Astrocyte of the hippocampus (primary cell): ENCODE results near the gene OR6B3.
A peak's percentile ranks its signal among the peaks of the same experiment; 100 is the strongest.

Experiments used
- DNase-seq: peaks from one replicate; pipeline ENCODE4 v3.0.0; 2011; ENCODE audit warnings: low read depth, low spot score

OR6B3 gene

DNA sequence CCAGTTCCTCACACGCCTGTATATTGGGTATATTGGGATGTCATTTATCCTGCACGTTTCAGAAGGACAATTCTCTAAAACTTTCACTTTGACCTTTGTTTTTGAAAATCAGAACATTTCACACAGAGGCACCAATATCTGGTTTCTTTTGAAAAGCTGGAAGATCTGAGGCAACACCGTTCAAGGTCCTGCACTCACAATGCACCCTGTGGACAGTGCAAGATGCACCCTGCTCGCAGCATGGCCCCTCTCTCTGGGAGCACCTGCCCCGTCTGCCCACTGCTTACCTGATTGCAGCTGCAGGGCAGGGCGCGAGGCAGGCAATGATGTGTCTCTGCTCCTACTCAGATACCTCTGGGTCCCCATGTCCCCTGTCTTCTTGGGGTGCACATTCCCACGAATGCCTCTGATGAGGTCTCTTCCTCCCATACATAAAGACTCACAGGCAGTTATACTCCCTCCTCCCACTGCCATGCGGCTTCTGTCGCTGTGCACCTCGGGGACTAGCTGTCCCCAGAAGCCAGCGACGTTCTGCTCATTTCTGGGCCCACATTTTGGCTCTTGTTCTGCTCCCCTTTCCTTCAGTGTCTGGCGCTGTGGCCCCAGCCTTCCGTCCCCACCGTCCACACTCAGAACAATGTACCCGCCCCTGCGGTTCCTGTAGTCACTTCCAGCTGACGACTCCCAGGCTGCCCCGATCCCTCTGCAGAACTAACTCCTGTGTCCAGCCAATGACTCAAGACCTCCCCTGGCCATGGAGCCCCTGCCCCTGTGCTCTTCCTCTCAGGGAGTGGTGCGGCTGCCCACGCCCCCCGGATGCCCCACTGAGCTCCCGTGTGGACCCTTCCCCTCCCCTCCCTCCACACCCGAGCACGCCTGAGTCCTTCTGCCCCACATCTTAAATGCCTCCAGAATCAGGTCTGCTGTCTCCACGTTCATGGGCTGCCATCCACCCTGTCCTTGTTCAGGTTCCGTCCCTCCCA is at the start of gene OR6B3:
TSS of gene OR6B3 (minus strand) at position 349 of the 983 bp plus-strand sequence.
- no peak for DNase-seq

DNA sequence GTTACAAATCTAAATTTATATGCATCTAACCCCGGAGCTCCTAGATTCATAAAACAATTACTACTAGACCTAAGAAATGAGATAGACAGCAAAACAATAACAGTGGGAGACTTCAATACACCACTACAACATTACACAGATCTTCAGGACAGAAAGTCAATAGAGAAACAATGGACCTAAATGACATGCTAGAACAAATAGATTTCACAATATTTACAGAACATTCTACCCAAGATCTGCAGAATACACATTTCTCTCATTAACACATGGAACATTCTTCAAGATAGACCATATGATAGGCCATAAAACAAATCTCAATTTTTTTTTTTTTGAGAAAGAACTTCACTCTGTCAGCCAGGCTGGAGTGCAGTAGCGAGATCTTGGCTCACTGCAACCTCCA is 45.0 kb upstream of the OR6B3 start:
- DNase-seq: no peak

DNA sequence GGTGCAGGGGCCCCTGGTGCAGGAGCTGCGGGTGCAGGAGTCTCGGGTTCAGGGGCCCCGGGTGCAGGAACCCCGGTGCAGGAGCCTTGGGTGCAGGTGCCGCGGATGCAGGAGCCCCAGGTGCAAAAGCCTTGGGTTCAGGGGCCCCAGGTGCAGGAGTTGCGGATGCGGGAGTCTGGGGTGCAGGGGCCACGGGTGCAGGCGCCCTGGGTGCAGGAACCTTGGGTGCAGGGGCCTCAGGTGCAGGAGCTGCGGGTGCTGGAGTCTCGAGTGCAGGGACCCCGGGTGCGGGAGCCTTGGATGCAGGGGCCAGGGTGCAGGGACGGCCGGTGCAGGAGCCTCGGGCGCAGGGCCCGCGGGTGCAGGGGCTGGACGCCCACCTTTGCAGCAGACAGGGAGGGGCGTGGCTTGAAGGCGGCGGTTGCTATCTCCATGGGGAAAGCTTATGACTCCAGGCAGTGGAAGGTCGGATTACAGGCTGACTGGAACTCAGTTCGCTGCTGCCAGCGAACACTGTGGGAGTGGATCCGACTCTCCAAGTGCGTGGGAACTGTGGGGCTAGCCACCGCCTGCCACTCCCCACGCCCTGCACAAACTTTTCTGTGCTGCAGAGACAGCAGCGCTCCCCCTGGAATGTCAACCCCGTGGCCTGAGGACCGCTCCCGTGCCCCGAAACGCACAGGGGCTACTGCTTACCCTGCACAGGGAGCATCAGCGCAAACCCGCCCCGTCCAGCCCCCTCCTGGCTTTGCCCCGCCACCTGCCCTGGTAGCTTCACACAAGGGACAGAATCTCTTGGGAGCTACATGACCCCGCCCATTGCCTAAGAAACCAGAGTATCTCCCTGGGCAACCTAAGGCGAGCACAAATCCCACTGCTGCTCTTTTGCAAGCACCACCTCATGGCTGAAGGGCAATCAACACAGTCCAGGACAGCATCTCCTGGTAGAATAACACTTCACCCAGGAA is 42.5 kb upstream of the OR6B3 start:
- peak; percentile 5 for DNase-seq

DNA sequence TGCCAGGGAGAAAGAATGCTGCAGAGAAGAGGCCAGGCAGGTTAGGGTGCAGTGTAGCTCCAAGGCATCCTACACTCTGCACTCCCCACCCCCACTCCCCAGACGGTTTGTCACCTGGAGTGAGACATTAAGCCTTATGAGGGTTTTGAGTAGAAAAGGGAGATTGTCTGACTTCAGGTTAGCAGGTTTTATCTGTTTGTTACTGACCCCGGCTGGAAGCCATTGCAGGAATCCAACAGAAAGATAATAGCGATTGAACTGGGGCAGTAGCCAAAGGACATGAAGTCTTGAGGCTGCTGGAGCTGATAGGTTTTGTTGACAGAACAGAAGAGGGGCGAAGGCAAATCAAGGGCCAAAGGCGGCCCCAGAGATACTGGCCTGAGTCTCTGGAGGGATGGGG is 36.0 kb upstream of the OR6B3 start:
- DNase-seq: no peak

DNA sequence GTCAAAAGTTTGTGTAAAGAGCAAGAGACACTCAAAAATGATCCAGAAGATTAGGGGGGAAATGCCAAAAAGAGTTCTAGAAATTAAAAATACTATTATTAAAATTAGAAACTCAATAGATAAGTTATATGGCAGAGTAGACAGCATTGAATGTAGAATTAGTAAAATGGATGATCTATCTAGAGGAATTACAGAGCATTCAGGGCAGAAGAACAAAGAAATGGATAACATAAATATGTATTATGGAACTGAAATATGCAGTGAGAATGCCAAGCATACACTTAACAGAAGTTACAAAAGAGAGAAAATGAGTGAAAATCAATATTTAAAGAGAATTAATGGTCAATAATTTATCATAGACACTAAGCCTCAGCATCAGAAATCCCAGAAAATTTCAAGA is 33.2 kb upstream of the OR6B3 start:
- DNase-seq: no peak

DNA sequence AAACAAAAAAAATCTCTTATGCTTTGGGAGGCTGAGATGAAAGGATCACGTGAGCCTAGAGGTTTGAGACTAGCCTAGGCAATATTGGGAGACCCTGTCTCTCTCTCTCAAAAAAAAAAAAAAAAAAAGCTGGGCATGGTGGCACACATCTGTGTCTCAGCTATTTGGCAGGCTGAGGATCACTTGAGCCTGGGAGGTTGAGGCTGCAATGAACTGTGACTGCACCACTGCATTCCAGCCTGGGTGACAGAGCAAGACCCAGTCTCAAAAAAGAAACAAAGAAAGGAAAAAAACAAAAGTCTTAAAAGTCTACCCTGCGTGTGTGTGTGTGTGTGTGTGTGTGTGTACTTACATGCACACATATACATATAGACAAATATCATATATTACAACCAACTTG is 25.3 kb upstream of the OR6B3 start:
- no peak for DNase-seq

DNA sequence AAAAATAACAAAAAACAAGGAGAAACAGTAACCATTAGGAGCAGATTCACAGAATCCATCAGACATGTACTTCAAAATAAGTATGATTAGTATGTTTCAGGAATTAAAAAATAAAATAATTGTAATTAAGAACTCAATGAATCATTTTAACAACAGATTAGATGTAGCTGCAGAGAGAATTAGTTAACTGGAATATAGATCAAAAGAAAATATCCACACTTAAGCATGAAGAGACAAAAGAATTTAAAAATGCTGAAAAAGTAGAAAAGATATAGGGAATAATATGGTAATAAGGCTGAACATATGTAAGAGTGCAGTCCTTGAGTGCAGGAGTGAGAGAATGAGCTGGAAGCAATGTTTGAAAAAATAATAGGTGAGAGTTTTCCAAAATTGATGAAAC is 24.1 kb upstream of the OR6B3 start:
- no peak for DNase-seq

DNA sequence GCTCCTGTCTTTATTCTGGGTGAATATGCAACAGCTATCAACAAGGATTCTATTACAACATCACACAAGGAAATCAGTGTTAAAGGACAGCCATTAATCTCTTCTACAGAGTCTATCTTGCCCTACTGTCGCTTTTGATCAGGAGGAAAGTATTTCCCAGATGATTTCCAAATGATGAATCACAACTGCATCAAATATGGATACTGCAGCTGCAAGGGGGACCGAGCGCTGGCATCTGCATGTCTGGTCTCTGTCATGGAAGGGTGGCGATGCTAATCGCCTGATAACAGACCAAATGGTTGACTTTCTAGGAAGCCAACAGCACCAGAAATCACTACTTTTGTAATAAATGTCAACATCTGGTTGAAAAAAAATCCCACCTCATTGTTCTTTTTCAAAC is 21.2 kb upstream of the OR6B3 start:
- no peak for DNase-seq

DNA sequence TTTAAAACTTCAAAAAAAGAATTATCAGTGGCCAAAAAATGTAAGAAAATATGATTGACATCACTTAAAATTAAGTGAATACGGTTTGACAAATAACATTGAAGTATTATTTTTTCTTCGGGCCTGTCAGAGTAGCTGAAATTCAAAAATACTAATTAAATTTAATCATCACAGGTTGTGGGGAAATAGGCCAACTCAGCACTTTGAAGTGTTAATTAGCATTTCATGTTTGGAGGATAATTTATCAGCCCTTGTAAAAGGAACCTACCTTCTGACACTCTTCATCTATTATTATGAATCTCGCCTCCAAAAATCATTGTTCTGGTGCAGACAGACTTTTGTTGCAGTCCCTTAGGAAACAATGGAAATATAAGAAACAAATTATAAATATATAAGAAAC is 17.6 kb upstream of the OR6B3 start:
- no peak for DNase-seq

DNA sequence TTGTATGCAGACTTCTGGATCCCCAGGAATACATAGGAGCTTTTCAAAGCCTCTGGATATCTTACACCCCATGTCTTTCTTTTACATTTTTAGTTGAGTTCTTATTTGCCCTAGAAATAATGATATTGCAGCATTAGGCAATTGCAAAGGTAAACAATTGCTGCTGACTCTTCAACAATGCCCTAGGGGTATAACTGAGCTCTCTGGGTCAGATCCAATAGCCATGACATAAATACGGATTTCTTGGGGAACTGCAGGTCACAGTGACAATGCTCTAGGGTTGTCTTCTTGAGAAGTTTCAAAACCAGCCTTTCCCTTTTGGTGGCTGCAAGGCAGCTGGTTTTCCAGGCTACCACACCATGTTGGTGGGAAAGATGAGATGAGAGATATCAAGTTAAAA is 16.5 kb upstream of the OR6B3 start:
- no peak for DNase-seq

DNA sequence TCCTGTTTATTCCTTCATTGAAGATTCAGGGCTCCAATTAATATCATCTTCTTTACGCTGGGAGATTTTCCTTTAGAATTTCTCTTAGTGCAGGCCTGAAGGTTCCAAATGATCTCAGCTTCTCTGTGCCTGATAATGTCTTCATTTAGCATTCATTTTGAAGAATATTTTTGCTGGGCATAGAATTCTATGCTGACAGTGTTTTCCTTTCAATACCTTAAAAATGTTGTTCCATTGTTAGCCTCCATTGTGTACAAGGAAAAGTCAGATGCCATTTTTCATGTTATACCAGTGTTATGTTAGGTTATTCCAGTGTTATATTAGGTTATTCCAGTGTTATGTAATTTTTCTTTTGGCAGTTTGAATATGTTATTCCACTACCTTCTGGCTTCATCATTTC is 14.9 kb upstream of the OR6B3 start:
- DNase-seq: no peak

DNA sequence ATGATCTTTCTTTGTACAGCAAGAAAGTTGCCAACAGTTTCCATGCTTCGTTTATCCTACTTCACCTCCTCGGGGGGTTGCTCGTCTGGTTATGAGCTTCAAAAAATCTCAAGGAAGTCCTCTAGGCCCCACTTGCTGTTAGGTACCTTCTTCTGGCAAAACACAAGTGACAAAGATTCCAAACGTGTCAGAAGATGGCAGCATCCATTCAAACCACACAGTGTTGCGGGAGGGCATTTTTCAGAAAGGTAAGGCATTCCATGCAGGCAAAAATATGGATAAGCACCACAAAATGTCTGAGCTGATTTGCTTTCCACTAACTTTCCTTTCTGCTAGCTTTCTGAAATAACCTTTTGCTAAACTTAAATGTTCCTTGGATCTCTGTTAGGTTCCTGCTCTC is 13.2 kb upstream of the OR6B3 start:
- no peak for DNase-seq

DNA sequence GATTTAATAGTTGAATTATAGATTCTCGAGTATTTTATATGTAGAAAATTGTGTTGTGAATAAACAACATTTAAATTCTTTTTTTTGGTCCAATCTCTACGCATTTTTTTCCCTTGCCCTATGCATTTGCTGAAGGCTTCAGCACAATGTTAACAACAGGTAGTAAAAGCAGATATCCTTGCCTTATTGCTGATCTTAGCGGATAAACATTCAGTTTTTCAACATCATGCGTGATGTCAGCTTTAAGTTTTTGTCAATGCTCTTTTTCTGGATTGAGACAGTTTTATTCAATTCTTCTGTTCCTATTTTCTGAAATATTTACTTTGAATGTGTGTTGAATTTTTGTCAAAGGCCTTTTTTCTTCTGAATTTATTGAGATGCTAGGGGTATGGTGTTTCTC is 11.6 kb upstream of the OR6B3 start:
- DNase-seq: no peak

DNA sequence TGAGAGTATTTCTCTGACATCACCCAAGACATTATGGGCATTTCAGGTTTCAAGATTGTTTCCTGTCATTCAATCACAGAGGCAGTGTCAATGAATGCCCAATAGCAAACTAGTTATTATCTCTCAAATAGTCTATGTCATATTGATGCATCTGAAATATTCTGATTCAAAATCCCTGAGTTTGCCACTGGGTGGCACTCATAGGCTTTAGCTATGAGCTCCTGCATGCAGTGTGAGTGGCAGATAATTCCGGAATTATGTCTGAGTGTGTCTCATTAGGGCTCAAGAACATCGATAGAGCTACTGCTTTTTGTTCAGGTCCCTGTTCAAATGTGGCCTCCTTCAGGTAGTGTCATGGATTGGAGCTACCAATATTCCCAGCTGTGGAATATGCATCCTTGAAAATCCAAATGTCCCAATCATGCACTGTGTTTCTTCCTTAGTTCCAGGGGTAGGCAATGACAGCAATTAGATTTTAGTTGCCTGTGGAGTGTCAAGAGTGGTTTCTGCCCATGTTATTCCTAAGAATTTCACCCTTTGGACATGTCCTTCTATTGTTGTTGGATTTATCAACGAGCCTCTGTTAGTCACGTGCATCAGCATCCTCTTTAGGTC is 7.8 kb upstream of the OR6B3 start:
- DNase-seq: peak; percentile 67

DNA sequence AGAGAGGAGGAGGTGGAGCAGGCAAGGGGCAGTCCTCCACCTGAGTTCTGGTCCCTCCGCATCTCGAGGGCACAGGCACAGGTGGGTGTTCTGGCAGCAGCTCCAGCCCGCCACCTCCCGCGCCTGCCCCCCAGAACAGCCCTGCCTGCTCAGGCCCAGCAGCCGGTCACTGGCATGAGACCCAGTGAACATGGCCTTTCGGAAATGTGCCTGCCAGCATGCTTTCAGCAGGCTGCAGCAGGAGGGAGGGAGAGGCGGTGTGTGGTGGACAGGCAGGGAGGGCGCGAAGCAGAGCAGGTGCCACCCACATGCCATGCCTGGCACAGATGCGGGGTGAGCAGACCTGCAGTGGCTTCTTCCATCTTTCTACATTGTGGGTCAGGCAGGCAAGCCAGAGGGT is 3.4 kb upstream of the OR6B3 start:
- DNase-seq: no peak

DNA sequence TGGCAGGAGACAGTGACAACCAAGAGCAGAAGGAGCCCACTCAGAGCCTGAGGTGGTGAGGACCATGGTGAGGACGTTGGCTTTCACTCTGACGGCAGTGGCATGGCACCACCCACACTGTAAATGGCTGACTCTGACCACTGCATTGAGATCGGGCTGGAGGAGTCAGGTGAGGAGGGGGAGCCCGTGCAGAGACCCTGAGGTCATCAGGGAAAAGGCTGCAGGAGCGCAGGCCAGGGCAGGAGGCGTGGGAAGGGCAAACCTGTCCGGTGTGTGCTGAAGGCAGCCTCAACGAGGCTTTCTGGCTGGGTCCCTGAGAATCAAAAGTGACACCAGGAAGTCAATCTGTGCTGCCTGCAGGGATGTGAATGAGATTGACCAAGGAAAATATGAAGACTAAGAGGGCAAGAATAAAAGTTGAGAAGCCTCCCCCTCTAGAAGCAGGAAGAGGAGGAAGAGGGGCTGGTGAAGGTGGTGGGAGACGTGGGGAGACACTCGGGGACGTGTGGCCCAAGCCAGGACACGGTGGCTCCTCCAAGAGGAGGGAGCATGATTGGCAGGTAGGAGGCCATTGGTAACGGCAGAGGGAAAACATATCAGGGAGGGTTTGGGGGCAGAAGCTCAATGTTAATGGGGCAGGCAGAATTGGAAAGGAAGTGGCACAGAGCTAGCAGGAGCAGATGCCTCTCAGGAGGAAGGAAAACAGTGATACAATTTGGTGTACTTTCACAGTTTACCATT is 2.0 kb upstream of the OR6B3 start:
- no peak for DNase-seq

DNA sequence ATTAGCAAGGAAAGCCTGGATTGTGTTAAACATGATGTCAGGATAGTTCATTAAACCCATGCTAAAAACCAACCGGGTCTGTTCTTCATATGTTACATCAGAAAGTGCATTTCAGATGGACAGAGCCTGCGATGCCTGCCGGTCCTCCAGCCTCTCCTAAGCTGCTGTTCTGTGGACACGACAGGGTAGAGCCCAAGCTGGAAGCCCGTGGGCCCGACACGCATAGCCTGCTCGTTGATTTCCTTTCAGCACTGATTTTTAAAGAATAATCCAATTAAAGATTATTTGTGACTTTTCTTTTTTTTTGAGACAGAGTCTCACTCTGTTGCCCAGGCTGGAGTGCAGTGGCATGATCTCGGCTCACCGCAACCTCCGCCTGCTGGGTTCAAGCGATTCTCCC is 797 bp downstream of the OR6B3 start:
- DNase-seq: no peak

DNA sequence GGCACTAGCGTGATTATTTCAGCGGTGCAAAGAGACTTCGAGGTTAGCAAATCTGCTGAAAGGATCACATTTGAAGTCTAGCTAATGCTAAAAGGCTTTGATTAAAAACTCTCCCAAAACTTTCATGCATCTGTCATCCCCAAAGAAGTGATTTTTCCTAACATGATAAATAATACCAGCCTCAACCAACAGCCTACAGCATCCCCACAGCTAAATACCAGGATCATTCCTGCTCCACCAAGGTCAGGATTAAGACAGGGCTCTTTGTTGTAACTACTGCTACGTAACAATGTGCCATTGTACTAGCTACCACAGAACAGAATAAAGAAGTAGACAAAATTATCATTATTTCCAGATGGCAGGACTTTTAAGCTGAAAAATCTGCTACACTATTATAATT is 1.6 kb downstream of the OR6B3 start:
- DNase-seq: no peak

DNA sequence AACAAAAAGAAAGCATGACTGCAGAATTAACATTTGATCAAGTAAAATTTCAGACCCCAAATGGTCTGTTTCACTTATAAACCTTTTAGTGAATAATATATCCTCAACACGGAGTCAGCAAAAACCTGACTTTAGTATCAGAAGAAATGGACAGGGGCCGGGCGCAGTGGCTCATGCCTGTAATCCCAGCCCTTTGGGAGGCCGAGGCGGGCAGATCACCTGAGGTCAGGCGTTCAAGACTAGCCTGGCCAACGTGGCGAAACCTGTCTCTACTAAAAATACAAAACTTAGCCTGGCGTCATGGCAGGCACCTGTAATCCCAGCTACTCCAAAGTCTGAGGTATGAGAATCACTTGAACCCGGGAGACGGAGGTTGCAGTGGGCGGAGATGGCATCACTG is 3.0 kb downstream of the OR6B3 start:
- DNase-seq: no peak

DNA sequence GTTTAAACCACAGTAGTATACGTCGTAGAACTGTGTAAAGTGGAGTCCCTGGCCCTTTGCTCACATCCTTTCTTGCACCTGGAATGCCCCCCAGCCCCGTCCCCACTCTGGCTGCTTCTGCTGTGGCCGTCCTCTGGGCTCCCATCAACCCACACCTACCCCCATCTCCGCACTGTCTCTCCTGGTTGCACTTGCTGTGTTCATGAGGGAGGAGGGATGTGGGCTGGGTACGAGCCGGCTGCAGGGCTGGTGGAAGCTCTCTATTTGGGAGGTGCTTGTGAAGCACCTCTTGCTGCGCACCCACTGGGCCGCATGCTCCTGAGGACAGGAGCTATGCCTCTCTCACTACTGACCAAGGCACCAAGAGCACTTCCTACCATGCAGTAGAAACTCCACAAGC is 5.1 kb downstream of the OR6B3 start:
- no peak for DNase-seq

DNA sequence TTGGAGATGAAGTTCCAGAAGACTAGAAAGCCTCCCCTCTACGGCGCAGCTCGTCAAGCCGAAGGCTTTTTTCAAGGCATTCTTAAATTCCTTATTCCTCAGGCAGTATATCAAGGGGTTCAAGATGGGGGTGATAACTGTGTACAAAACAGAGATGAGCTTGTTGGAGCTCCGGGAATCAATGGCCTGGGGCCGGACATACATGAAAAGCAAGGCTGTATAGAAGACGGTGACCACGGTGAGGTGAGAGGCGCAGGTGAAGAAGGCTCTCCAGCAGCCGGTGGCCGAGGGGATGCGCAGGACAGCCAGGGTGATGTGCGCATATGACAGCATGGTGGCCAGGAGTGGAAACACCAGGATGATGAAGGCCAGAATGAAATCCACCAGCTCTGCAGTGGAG is 8.2 kb downstream of the OR6B3 start:
- no peak for DNase-seq
